ENCODE results near the gene MROH9. TPM values are rescaled to one million over a fixed set of nuclear protein-coding genes. Genes with fewer than 3 reads are reported as not detected.

MROH9 gene
- total and polyA plus RNA-seq, 2 of the 4 experiments (the other 2 are of a cell fraction), result not detected

DNA sequence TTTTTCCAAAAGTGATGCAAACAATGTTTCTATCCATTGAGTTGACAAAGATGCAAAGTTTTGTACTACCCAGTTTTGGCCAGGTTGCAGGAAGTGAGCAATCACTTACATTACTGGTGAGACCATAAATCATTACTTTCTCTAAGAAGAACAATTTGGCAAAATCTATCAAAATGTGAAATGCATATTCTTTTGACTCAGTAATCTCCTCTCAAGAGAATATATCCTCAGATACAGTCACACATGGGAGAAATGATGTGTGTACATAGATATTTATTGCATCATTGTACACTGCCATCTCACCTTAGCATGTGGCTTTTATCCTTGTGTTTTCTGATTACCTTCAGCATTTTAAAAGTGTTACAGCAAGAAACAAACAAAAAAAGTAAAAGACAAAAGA, 103.0 kb downstream of the MROH9 start:
- no peak overlapping the region for H3K14ac ChIP-seq (replicated peaks; ENCODE audit: low read depth, low read length)
- H2BK5ac ChIP-seq (ENCODE audit: low read depth, low read length, poor library complexity, severe bottlenecking), result no peak overlapping the region
- no peaks in the 10 kb centered on the region for H3K9me3 ChIP-seq (ENCODE audit: control insufficient read depth, insufficient read depth, low read length)
- H2BK20ac ChIP-seq (ENCODE audit: low read depth, low read length), result no peak overlapping the region
- H3K27me3 ChIP-seq (ENCODE audit: control insufficient read depth, insufficient read depth, low read length), result no peaks in the 10 kb centered on the region
- no TSS peak for BruUV-seq (replicated peaks)
- no peak overlapping the region for H2AK9ac ChIP-seq (replicated peaks; ENCODE audit: low read depth, low read length, poor library complexity)
- H3K18ac ChIP-seq (ENCODE audit: low read depth, low read length), result no peak overlapping the region
- H2AFZ ChIP-seq (replicated peaks; ENCODE audit: low read length, poor library complexity), result no peak overlapping the region
- no peaks in the 10 kb centered on the region for H3K79me1 ChIP-seq (ENCODE audit: low read depth in 1 of 2, low read length in 2 of 2)
- H3K36me3 ChIP-seq (ENCODE audit: control insufficient read depth, insufficient read depth, low read length), result no peaks in the 10 kb centered on the region
- H3K4me3 ChIP-seq (ENCODE audit: insufficient read depth, low read depth, low read length), result no peak overlapping the region
- no peak overlapping the region for H4K91ac ChIP-seq (ENCODE audit: insufficient read depth, low read depth, low read length)
- no peak overlapping the region for H3K27ac ChIP-seq (ENCODE audit: insufficient read depth, low read length)
- no peak overlapping the region for H2BK15ac ChIP-seq (ENCODE audit: low read depth, low read length)
- no peak overlapping the region for H3K23ac ChIP-seq (ENCODE audit: low read depth, low read length)
- no peak overlapping the region for H3K56ac ChIP-seq (ENCODE audit: extremely low read depth, insufficient read depth, low read length)
- no peak overlapping the region for H2BK120ac ChIP-seq (ENCODE audit: low read depth, low read length)
- no peak overlapping the region for H3K4ac ChIP-seq (ENCODE audit: low read depth, low read length)
- H4K20me1 ChIP-seq (ENCODE audit: insufficient read depth, low read length), result no peaks in the 10 kb centered on the region
- ATAC-seq (ENCODE audit: low read depth), result no peak
- ChIA-PET POLR2A (ENCODE audit: unreplicated experiment) (no interaction called here), CTCF (no interaction called here)
- intact Hi-C loops (cut with micrococcal nuclease), result no loop called here
- no peaks in the 10 kb centered on the region for H3K4me1 ChIP-seq (ENCODE audit: control insufficient read depth, insufficient read depth, low read length)
- dilution Hi-C loops (cut with HindIII; ENCODE audit: low sequenced_read_pairs, unreplicated experiment), result no loop called here
- no peak for DNase-seq
- H2AK5ac ChIP-seq (ENCODE audit: low read depth, low read length), result no peak overlapping the region
- no peak overlapping the region for H4K8ac ChIP-seq (ENCODE audit: low read depth in 2 of 2, low read length in 2 of 2)
- H3K9me1 ChIP-seq (ENCODE audit: insufficient read depth, low read length), result no peaks in the 10 kb centered on the region
- no peak overlapping the region for H3K9ac ChIP-seq (ENCODE audit: low read depth, low read length)
- H3K4me2 ChIP-seq (ENCODE audit: low read depth, low read length), result no peak overlapping the region
- TF ChIP-seq RCOR1 (IDR thresholded peaks at IDR 0.05; ENCODE audit: insufficient replicate concordance, low read length) (no peak), CEBPB (IDR thresholded peaks at IDR 0.05; ENCODE audit: low read depth, low read length) (0 out of 2 replicates have a peak, but pooled peaks have one; percentile 20), MXI1 (IDR thresholded peaks at IDR 0.05; ENCODE audit: borderline replicate concordance, low read depth, low read length) (no peak), RFX5 (IDR thresholded peaks at IDR 0.05; ENCODE audit: low read depth, low read length) (no peak), POLR2A (IDR thresholded peaks at IDR 0.05; ENCODE audit: low read depth, low read length) (no peak), FOS (IDR thresholded peaks at IDR 0.05; ENCODE audit: low read depth, low read length) (no peak), RAD21 (IDR thresholded peaks at IDR 0.05; ENCODE audit: low read length) (no peak), SMC3 (IDR thresholded peaks at IDR 0.05; ENCODE audit: low read depth, low read length) (no peak)
- in situ Hi-C loops (cut with MboI; ENCODE audit: low sequenced_read_pairs), result no loop called here
- no peak overlapping the region for H4K5ac ChIP-seq (ENCODE audit: low read depth, low read length)

Measured in IMR-90 (cell line).